Measurements from ENCODE around the gene LRRC4B.
"Not testable (repeated sequence)": the region's sequence is repeated elsewhere in the genome, so short reads cannot be mapped to it uniquely, and the experiment has no call there.

The LRRC4B gene

DNA sequence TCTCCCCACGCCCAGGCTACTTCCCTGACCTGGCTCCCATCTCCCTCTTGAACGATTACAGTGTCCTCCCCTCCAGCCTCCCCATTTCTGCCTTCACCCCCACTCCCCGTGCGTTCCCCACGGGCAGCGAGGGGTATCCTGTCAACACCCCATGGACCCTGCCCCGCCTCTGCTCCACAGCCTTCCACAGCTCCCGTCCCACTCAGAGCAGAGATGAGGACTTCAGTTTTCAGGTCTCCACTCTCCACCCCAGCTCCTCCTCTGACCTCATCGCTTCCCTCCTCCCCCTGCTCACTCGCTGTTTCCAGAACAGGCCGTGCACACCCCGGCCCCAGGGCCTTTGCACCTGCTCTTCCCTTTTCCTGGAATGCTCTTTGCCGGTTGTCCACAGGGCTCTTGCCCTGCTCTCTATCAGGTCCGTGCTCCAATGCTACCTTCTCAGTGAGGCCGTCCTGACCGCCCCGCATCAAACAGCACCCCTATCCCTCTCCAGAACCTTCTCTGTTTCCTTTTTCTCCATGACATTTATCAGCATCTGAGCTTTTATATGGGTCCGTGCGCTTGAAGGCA is 15.0 kb downstream of the LRRC4B start:
- DNase-seq, result no peak

DNA sequence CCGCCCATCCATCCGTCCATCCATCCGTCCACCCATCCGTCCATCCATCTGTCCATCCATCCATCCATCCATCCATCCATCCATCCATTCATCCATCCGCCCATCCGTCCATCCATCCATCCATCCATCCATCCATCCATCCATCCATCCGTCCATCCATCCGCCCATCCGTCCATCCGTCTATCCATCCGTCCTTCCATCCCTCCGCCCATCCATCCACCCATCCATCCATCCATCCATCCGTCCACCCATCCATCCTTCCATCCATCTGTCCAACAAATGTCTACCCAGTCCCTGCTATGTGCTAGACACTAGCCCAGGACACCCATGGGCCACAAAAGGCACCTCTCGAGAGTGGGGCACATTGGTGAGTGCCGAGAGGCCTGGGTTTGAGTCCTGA is 15.7 kb downstream of the LRRC4B start:
- no peak for DNase-seq

DNA sequence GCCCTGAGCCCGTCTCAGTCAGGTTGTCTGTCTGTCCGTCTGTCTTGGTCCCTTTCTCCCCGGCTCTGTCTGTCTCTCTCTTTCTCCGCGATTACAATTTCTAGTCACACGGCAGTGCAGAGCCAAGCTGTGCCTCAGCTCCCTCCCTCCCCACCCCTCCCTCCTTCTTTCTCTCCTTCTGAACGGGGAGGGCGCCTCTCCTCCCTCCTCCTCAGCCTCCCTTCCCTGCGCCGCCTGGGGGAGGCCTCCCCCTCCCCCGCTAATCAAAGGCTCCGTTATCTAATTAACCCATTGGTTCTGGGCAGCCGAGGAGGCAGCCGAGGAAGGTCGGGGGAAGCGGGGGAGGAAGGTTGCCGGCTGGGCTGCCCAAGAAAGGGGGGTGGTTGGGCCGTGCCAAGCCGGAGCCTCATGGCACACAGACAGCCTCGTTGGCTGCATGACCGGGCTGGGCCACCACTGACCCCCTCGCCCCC is 16.5 kb downstream of the LRRC4B start:
- no peak for DNase-seq

DNA sequence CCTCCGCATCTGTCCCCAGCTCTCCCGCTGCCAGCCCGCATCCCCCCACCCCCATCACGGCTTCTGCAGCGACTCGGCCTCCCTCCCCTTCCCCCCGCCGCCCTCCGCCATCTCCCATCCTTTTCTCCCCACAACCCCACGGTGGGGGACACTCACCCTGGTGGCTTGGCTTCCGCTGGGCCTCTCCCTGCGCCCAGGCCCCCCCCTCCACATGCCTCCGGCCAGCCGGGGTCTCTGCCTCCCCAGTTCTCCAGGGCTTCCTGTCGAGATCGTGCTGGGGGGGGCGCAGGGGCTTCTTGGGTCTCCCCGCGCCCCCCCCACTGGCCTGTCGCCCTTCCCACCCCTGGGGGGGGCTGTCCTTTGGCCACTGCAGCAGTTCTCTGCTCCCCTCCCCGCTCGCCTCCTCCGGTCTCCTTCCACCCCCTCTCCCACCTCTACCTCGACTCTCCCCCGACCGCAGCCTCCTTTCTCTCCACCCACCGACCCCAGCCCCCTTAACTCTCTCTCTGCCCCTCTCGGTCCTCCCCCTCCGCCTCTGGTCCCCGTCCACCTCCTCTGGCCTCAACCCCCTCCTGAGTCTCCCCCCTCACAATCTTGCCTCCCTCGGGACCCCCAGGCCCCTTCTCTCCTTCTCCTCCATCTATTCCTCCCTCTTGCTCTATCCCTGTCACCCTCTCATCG is 17.1 kb downstream of the LRRC4B start:
- DNase-seq, result no peak

DNA sequence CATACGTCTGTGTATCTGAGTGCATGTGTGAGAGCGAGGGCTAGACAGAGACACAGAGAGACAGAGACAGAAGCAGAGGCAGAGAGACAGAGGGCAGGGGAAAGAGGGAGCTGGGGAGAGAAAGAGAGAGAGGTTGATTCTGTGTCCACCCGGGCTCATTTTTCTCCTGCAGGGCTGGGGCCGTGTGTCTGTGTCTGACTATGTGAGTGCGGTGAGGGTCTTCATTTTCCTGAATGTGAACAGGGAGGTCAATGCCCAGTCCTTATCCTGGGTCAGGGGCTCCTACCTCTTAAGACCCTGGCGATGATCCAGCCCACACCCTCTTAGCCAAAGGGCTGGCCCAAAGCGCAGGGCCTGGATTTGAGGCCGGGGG is 17.7 kb downstream of the LRRC4B start:
- no peak for DNase-seq

DNA sequence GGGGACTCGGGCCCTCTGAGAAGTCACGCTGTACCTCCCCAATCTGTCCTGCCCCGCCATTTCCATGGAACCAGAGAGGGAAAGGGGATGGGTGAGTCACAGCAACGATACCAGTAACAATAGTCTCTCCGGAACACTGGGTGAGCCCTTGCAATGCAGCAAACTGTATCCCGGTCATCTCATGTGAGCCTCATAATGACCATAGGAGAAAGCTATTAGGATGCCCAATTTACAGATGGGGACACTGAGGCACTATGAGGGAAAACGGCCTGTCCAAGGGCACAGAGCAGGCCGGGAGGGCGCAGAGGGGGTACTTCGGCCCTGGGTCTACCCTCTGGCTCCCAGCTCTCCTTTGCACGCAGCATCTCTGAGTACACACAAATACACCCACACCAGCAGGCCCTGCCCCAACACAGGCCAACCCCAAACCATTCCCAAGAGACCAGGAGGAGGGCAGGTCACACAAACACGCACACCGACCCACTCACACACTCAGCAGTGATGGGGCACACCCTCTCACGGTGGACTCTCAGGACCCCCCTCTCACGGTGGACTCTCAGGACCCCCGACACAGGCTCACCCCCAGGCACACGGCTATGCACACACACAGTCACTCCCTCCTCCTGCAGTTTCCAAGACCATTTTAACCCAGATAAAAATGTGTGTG is 18.2 kb downstream of the LRRC4B start:
- DNase-seq, result no peak

DNA sequence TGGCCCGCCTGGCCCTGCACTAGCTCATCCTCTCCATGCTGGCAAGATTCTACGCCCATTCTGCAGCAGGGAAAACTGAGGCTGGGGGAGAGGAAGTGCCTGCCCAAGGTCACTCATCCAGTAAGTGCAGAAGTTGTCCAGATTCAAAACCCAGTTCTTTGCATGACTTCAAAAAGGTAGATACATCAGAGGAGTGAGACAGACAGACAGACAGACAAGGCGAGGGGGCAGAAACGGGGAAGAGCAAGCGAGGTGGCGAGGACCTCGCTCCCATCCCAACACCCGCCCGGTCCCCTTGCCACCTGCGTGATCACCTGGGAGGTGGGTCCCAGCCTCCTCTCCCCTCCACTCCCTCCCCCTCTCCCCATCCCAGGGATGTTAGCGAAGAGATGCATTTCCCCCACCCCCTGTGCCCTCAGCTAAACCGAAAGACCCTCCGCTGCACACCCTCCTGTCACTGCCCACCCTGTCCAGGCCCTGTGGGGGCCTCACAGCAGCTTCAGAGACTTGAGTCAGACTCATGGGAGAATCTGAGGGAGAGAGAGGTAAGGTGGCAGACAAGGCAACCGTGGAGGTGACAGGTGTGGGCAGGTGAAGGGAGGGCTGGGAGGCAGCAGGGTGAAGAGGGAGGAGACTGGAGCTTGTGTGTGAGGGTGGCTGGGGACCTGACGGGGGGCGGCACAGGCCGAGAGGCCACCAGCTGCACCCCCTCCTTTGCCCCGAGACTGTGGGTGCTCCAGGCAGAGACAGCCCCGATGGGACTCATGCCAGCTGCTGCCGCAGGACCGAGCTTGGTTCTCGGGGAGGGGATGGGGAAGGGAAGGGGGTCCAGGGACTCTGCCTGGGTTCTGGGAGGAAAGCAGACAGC is 18.9 kb downstream of the LRRC4B start:
- DNase-seq, result no peak

DNA sequence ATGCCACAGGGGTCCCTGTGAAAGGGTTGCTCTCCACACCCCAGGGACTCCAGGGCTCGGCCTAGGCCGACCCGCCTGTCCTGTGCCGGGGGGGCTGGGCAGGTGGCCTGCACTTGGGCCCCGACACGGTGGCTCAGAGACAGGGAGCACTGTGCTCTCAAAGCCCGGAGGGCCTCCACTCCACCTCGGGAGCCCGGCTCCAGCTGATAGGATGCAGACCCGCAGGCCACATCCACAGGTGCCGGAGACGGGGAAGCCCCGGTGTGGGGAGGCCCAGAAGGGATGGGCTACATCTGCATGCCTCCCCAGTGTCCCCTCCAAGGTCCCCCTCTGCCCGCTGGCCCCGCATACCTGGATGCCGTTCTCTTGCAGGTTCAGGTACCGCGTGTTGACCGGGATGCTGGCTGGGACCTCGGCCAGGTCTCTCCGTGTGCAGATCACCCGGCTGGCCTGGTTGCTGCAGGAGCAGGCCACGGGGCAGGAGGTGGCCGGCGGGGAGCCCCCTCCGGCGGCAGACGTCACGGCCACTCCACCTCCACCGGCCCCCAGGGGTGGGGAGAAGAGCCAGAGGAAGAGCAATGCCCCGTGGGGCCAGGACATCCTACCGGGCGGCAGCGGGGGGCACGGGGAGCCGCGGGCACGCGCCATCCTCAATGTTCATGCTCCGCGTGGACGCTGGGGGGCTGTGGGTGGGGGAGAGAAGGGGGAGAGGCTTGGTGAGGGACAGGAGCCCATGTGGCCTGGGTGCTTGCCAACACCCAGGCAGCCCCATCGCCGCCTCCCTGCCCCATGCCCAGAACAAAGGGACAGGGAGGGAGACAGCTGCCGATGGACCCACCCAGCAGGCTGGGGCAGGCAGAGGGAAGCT is 19.8 kb downstream of the LRRC4B start:
- DNase-seq, result no peak

DNA sequence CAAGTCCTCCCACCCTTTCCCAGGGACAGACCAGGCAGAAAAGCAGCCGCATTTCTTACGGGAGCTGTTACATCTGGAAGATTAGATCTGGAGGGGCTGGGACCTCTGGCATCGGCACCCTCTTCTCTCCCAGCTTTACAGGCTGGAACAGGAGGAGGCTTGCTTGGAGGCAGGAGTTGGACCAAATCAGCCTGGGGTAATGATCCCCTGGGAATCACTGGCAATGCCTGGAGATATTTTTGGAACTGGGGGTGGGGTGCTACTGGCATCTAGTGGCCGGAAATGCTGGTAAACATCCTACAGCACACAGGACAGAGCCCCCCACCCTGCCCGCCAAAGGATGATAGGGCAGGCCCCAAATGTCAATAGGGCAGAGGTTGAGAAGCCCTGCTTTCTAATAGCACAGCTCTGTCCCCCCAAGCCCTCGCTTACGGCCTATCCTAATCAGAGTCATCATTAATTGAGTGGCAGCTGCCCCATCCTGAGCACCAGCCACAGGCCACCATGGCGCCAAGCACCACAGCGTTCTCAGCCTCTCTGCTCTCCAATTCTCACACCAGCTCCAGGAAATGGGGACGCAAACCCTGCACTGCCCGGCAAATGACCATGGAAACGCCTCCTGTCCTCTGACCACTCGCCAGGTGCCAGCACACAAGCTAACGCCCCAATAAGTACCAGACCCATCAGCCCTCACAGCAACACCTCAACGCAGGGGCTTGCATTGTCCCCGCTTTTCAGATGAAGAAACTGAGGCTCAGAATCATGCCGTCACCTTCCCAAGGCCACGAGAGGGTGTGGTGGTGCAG is 20.6 kb downstream of the LRRC4B start:
- no peak for DNase-seq

DNA sequence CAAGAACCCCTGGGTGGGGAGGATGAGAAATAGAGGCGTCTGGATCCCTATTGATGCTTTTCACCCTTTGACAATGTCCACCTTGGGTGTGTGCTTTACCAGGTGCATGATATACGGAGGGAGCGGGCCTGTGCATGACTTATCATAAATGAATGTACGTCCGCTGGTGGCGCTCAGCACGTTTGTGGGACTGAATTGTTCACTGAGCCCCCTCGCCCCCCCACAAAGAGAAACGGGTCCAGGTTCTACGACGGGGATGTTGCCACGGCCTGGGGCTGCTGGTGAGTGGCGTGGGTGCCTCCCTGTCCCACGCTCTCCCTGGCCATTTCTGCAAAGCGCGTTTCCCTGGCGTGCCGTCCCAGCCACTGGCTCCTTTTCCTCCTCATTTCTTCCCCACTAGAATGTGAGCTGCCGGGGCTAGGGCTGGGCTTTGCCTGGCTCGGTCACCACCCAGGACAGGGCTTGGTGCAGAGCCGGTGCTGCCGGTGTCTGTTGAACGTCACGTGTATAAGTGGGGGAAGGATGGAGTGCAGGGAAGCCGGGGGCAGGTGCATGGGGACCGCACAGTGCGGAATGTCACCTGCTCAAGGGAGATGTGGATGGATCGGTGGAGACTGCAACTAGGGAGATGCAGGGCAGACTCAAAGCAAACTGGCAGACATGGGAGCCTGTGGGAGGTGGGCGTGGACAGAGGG is 21.6 kb downstream of the LRRC4B start:
- no peak for DNase-seq

DNA sequence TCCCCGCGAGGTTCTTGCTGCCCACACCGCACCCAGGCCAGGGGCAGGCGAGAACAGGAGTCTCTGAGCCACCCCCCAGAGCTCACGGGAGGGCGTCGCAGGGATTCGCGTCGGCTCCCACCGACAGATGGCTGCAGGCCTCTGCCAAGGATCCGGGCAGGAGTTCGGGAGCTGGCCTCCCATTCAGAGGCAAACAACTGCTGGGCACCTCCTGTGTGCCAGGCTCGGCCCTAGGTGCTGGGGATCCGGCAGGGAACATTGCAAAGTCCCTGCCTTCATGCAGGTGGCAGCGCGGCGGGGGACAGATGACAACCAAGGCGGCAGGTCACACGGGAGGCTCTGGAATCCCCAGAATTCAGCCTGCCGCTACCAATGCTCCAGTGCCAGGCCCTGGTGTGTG is 25.3 kb downstream of the LRRC4B start:
- DNase-seq, result no peak

DNA sequence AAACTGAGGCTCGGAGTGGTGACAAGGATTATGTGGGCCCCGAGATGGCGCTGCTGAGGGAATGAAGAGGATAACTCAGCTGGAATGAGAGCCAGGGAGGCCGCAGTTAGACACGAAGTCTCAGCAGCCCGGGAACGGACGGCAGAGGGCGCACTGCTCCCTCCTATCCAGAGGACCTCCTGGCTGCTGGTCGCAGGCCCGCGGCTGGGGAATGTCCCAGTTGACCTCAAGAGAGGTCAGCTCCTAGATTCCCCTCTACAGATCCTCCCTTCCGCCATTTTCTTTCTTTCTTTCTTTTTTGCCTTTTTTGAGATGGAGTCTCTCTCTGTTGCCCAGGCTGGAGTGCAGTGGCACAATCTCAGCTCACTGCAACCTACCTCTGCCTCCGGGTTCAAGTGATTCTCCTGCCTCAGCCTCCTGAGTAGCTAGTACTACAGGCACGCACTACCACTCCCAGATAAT is 30.4 kb downstream of the LRRC4B start:
- peak; percentile 66 for DNase-seq

DNA sequence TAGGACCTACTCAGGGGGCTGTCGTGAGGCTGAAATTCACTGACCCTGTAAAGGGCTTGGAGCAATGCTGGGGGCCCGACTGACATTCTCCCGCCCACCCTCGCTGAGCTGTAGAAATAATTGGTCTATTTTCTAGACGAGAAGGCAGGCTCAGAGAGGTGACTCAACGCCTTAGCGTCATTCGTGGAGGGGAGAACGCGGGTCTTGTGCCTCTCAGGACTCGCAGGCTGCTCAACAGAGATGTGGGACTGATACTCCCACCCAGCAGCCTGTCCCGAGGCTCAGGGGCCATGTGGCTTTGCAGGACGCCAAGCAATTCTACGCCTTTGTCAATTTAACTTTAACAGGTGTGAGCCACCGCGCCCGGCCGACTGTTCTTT is 30.9 kb downstream of the LRRC4B start:
- no peak for DNase-seq

DNA sequence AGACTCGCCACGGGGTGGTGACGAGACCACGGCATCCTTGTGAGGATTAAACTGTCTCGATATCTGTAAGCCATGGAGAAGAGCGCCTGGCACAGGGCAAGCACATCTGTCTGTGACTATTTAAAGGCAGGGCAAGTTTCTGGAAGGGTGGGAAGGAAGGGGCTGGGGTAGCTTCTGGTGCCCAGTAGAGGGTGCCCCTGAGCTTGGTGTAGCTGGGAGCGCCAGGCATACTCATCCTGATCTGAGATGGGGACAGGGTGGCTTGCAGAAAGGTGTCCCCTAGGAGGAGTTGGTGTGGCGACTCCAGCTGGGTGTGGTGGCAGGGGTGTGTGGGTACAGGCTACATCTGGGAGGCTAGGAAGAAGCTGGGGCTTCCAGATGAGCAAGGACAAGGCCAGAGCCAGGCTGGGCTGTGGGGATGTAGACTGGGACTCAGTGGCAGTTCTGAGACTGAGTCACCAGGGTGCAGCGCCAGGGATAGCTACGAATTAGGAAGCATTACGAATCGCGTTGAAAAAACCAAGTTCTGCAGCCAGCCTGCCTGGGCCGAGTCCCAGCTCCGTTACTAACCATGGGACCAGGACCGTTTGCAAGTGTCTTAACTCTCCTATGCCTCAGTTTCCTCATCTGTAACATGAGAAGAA is 31.5 kb downstream of the LRRC4B start:
- DNase-seq, result no peak

DNA sequence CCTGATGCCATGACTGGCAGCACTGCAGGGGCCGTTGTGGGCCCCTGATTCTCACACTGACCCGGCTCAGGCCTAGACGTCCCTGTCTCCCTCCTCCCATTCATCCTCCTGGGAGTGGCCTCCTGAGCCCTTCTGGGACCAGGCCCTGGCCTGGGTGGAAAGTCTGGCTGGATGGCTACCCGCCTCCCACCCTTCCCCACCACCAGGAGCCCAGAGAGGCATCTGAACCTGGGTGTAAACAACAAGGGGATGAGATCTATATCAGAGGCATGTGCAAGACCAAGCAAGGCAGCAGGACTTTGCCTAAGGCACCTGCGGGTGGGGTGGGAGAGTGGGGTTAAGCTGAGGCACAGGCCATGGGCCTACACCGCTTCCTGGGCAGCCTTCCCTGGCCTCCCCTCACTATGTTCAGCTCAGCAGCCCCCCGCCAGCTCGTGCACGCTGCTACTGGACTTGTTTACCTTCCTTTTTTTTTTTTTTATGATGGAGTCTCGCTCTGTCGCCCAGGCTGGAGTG is 32.5 kb downstream of the LRRC4B start:
- no peak for DNase-seq

DNA sequence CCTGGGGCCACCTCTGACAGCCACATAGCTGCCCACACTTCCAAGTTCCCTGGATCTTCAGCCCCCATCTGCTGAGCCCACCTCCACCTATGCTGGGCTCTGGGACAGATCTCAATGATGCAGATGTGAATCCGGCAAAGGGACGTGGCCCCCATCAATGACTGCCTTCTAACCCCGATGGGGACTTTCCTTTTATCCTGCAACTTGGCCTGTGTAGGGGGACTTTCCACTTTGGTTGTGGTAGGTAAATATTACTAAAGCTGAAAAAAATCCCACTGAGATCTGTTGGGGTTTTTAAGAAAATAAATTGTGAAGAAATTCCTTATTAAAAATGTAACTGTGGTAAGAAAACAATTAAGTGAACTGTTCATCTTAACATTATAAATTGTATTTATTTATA is 33.8 kb downstream of the LRRC4B start:
- no peak for DNase-seq

DNA sequence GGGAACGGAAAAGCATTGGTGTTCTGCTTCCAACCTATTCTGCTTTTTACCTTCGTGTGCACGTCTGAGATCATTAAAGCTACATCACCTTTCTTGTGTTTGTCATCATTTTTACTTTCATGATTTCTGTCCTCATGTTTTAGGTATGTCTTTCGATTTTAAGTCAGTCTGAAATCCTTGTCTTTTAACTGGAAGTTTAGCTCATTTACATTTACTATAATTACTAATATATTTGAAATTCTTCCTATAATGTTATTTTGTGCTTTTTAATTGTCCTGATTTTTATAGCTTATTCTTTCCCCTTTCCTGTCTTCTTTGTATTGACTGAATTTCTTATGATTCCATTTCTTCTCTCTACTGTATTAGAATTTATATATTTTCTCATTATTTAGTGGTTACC is 35.3 kb downstream of the LRRC4B start:
- DNase-seq, result no peak

DNA sequence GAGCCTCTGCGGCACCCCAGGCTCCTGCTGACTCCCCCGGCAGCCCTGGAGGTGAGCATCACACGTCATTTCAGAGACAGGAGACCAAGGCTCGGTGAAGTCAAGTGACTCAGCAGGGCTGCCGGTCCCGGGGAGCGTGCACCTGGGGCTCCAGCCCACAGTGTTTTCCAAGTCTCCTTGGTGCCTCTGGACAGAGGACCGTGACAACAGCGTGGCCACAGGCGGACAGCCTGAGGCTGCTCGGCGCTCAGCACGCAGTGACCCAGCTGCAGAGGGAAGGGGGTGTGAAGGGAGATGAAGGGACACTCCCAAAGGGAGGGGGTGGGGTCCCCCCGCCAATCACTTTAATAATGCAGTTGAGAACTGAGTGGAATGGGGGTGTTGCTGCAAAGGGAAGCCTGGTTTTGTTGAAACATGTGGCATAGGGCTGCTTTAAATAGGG is 37.0 kb downstream of the LRRC4B start:
- no peak for DNase-seq

DNA sequence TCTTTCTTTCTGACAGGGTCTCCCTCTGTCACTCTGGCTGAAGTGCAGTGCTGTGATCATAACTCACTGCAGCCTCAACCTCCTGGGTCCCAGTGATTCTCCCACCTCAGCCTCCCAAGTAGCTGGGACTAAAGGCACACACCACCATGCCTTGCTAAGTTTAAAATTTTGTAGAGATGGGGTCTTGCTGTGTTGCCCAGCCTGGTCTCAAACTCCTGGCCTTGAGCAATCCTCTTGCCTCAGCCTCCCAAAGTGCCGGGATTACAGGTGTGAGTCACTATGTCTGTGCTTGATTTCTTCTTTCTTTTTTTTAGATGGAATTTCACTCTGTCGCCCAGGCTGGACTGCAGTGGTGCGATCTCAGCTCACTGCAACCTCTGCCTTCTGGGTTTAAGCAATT is 40.2 kb downstream of the LRRC4B start:
- DNase-seq, result not testable (repeated sequence)

DNA sequence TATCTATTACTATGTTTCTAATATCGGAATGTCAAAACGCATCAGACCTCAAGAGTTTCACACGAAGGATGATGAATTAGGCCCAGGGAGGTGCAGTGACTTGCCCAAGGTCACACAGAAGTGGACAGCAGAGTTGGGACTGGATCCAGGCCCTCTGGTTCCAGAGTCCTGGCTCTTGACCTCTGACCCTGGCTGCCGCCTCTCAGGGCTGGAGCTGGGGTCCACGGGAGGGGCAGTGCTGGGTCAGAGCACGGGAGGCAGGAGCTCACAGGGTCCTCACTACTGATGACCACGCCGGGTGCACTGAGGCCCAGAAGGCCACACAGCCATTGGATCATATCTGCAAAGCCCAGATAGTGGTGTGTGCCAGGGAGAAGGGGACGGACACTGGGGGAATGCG is 45.4 kb downstream of the LRRC4B start:
- DNase-seq, result no peak
